Loucy (cell line): ENCODE data around the gene EXOC5.

Experiments
- EZH2phosphoT487 ChIP-seq: fragments of 200-600 bp; IDR thresholded peaks from 2 replicates; pipeline ENCODE4 v1.6.1; 2018; ENCODE audit warnings: antibody characterized with exemption, mild to moderate bottlenecking, moderate library complexity, borderline replicate concordance
- TF ChIP-seq, protein P1 (sequence below): fragments of 200-600 bp; sonication (generic); conservative IDR thresholded peaks from 2 replicates; pipeline ENCODE4 v1.5.1; 2014; ENCODE audit warnings: mild to moderate bottlenecking, antibody characterized with exemption, low read length

DNA sequence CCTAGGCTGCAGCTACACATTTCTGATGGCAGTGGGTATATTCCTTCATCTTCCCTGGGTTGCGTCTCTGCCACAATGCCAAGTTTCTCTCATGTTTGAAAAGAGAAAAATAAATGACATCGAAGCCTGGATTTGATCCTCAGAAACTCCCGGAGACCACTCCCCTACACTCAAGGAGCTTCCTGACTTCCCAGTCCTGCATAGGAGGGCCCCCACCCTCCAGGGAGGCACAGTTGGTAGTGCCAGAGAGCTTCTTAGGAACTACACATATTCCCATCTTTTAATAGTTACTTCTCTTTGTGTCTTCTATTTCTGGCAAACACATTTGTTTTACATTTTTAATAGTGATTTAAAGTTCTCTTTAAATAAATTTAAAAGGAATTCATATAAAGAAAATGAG is 30.8 kb upstream of the EXOC5 start:
- TF ChIP-seq, protein P1, sequence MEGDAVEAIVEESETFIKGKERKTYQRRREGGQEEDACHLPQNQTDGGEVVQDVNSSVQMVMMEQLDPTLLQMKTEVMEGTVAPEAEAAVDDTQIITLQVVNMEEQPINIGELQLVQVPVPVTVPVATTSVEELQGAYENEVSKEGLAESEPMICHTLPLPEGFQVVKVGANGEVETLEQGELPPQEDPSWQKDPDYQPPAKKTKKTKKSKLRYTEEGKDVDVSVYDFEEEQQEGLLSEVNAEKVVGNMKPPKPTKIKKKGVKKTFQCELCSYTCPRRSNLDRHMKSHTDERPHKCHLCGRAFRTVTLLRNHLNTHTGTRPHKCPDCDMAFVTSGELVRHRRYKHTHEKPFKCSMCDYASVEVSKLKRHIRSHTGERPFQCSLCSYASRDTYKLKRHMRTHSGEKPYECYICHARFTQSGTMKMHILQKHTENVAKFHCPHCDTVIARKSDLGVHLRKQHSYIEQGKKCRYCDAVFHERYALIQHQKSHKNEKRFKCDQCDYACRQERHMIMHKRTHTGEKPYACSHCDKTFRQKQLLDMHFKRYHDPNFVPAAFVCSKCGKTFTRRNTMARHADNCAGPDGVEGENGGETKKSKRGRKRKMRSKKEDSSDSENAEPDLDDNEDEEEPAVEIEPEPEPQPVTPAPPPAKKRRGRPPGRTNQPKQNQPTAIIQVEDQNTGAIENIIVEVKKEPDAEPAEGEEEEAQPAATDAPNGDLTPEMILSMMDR: no peak
- no peak for TF ChIP-seq EZH2phosphoT487
